GM18507 (cell line): ENCODE measurements around the gene MYRIP.
"Not testable (repeated sequence)": the region's sequence is repeated elsewhere in the genome, so short reads cannot be mapped to it uniquely, and the experiment has no call there.

Experiments
- DNase-seq: peaks from one replicate; pipeline ENCODE4 v3.0.0; 2011; ENCODE audit warnings: low read depth; ENCODE audit not compliant: insufficient read length; ENCODE audit errors: extremely low spot score
- FAIRE-seq: peaks from 2 replicates; lab custom pipeline; 2011; peaks lifted over from hg19 to GRCh38; lab: Jason Lieb, UNC

Gene MYRIP

DNA sequence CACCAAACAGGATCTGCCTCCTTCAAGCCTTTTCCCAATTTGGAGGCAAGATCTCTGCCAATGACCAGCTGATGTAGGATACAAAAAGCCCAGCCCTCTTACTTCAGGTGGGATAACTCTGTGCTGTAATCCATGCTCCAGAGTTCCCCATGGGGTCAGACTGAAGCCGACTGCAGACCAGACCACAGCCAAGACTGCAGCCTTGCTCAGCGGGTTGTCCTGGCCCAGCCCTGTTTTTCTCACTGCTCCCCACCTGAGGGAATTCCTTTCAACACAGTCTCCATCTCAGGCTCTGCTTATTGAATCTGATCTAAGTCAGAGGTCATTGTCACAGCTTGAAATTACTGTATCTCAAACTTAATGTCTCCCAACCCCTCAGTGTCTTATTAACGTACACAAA, 207.0 kb downstream of the MYRIP start:
- no peak for FAIRE-seq
- no peak for DNase-seq

DNA sequence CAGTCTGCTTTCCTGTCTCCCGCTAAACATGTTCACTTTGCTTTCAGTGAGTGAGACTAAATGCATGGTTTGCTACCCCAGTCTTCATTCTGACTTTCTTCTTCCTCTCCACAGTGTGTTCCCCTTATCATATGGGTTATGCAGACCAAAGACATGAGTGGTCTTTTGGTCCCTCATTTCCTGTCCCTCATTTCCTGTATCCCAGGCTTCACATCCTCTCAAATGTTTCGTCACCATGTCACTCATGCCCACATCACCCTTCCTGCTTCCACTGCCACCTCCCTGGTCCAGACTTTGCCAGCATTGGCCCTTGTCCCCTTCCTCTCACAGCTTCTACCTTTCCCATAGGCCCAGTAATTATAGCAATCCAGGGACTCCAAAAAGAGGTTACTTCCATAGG, 209.0 kb downstream of the MYRIP start:
- no peak for FAIRE-seq
- no peak for DNase-seq

DNA sequence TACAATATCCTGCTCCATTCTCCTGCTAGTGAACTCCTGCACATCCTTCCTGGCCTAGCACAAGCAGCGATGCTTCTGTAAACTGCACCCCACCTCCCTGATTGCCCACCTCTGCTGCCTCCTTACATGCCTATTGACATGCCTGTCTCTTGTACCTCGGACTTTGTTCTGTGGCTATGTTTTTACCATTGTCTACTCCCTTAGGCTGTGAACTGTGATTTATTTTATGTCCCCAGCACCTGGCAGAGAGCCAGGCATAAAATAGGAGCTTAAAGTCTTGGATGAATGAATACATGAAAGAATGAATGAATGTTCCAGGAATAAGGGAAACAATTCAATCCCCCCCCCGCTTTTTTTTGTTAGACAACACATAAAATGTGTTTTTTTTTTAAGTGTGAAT, 210.0 kb downstream of the MYRIP start:
- no peak for DNase-seq
- FAIRE-seq = no peak

DNA sequence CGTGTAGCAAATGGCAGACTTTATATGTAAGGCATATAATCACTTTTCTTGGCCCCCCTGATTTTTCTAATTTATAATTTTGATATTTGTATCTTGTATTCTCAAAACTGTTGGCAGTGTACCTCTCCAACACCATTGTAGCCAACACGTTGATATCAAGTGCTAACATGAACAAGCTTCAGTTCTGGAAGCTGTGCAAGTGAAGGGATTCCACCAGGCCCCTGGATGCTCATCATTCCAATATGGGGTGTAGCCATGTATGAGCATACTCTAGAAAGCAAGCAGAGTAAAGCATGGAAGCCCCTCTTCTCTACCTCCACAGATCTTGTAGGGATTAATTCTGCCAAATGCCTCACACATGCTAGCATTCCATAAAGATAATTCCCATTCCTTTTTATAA, 211.3 kb downstream of the MYRIP start:
- no peak for FAIRE-seq
- no peak for DNase-seq

DNA sequence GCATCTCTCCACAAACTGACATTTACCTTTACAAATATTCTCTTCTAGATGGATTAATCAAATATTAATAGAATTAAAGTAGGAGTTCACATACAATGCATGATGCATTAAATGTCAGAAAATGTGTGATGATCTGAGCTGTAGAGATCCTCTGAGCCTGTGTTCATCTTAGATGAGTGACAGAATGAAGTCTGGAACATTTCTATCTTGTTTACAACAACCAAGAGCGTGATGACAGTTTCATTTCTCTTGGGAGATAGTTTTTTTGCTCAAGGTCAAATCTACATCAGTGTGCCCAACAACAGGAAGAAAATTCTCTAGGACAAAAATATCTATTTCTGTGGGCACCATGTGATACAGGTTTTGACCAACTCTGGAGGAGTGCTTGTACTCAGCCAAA, 211.9 kb downstream of the MYRIP start:
- FAIRE-seq = no peak
- DNase-seq = no peak

DNA sequence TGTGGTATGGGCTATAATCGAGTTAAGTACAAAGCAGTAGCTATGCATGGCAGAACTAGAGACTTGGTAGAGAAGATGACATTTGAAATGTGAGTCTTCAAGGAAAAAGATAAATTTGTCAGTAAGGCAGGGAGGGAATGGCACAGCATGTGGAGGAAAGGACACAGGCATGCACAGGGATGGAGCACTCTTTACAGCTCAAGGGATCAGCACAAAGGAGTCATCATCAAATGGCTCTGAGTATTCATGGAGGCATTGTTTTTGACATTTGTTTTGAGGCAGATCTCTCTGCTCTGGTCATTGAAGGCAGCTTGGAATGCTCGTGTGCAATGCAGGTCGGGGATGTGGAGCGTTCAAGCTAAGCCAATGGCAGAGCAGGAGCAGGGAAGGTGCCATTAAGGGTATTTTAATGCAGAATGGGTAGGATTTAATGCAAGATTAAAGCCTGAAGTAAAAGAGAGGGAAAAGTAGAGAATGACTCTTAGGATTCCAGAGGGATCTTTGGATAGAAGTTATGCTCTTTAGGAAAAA, 213.0 kb downstream of the MYRIP start:
- FAIRE-seq (no peak), DNase-seq (no peak)

DNA sequence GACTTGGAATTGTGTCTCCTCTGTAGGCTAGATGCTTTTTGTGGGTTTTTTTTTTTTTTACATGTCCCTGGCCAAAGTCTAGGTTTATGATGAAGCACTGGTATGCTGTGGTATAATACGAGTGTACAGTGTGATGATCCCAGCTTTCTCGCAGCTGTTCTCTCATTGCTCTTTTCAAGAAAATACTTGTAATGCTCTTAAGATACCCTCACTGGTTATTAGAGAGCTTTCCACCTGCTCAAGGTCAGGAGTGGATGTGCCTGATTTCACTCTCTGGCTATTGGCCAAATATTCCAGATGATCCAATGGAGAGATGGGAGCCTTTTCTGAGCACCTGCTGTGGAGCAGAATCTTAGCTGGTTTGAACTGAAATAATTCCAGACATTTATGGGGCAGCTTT, 215.1 kb downstream of the MYRIP start:
- DNase-seq (no peak), FAIRE-seq (no peak)

DNA sequence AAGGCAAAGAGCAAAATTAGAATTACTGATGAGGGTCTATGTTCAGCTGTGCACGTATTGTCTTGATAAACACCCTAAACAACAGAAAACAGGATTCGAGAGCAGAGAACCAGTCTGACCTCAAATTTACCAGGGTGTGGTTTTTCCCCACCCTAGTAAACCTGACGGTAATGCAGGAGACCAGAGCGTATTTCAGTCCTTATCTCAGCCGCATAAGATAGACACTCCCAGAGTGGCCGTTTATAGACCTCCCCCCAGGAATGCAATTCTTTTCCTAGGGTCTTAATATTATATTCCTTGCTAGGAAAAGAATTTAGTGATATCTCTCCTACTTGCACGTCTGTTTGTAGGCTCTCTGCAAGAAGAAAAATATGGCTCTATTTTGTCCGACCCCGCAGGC, 216.5 kb downstream of the MYRIP start:
- FAIRE-seq, DNase-seq: not testable (repeated sequence)

DNA sequence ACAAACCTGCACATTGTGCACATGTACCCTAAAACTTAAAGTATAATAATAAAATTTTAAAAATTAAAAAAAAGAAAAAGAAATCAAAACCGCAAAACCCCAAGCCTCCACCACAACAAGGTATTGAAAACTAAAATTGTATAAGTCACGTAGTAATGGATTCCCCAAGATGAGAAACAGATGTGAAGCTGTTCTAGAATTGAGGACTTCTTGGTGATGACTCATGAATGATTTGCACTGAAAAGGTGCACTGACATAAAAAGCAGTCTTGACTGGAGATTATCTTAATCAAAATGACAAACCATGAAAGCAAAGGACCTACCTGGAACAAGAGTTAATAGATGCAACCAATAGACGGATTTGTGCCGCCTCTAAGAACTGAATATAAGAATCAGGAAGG, 225.8 kb downstream of the MYRIP start:
- FAIRE-seq (no peak), DNase-seq (no peak)

DNA sequence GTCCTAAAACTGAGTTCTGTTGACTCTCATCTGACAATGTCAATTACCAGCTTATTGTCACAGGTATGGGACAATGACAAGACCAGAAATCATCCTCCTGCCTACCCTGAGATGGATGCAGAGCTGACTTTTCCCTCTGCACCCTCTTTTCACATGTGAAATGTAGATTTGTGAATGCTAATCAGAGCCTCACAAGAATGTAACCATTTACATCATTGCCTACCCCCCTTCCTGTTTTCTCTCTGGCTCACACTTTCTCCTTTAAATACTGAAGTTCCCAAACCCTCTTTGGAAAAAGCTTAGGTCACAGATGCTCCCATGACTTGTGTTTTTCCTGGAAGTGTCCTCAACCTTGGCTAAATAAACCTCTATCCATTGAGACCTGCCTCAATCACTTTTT, 228.2 kb downstream of the MYRIP start:
- DNase-seq = no peak
- no peak for FAIRE-seq

DNA sequence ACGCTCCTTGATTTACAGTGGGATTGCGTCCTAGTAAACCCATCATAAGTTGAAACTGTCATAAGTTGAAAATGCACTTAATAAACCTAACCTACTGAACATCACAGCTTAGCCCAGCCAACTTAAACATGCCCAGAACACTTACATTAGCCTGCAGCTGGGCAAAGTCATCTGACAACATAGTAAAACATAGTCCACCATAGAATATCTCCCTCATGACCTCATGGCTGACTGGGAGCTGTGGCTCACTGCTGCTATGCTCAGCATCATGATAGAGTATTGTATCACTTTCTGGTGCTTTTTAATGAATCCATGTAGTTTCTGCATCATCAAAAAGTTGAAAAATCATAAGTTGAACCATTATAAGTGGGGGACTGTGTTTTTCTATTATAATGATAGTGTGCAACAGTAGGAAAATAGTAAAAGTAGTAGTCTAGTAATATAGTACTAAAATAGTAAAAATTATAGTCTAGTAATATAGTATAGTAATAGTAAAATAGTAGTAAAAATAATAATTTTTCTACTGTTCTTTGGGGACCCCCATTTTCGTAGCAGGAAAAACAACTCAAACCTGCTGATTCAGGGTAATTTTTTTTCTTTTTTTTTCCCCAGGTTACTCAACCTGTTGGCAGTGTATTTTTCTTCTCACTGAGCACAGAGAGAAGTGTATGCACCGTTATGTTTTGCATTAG, 233.5 kb downstream of the MYRIP start:
- FAIRE-seq = no peak
- no peak for DNase-seq

DNA sequence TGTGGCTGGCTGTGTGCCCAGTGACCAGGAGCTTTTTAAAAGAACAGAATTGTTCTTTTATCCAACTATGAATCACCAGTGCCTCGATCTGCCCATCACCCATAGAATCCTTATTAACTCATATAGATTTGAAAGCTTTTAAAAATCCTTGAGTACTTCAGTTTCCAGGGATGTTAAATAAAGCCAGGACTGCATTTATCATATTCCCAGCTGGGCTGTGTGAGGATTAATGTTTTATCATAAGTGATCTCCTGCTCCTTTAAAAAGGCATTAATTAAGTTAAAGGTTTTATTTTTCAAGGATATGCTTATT, 234.0 kb downstream of the MYRIP start:
- FAIRE-seq (no peak), DNase-seq (no peak)

DNA sequence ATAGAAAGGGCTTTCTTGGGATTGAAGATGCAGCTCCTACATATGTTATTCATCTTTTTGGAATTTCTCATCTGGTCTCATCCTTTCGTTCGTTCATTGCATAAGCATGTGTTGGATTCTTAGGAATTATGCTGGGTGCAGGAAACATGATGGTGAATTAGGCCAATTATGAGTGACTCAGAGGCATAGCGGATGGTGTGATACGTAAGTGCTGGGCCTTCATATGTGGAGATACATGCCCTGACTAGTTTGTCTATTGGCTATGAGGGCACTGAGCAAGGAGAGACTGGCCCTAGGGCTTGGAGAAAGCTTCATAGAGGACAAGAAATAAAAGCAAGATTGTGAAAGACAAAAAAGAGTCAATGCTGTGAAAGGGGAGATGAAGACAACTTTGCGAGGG, 235.1 kb downstream of the MYRIP start:
- FAIRE-seq (no peak), DNase-seq (no peak)

DNA sequence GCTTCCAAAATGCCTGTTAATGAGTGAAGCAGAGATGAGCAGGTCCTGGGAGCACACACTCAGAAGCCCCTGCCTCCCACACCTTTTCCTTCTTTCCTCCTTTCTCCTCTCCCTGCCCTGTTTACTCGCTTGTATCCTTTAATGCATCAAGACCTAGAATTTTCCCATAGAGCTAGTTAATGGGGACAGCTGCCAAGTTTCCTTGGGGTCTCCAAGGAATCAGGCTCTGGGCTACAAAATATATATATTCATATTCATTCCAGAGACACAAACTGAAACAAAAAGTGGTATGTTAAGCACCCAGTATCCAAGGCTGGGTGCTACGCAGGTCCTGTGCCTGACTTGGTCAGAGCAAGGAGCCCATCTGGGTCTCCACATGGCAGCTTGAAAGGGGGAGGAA, 235.6 kb downstream of the MYRIP start:
- DNase-seq (no peak), FAIRE-seq (no peak)

DNA sequence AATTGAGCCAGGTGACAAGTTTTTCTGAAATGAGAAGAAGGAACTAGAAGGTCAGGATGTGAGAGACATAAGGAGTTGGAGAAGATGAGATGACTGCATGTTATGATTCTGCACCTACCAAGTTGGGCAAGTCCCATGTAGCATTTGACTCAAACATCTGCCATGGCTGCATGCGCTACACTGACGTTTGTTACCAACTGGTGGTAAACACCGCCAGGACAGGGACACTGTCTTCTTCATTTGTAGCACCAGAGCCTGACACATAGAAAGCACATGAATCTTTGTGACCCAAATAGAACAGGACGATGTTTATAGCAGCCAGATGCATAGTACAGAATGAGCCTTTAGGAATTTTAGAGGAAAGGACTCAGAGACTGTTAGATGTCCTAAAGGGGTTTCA, 236.7 kb downstream of the MYRIP start:
- FAIRE-seq = no peak
- no peak for DNase-seq

DNA sequence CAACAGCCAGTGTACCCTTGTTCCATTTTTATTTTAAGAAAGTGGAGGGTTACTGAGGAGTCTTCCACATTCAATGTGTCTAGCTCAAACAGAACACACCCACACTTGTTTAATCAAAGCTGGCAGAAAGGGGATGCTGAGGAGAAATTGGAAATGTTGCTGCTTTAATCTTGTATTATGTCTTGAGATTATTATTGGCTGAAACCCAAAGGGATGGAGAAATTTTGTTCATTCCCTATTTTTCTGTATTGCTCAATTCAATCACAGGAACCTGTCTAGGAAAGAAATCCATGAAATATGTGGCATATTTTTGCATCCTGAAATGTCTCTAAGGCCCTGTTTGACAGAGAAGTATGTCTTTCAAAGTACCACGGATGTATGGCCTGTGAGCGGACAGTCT, 238.0 kb downstream of the MYRIP start:
- FAIRE-seq = no peak
- no peak for DNase-seq

DNA sequence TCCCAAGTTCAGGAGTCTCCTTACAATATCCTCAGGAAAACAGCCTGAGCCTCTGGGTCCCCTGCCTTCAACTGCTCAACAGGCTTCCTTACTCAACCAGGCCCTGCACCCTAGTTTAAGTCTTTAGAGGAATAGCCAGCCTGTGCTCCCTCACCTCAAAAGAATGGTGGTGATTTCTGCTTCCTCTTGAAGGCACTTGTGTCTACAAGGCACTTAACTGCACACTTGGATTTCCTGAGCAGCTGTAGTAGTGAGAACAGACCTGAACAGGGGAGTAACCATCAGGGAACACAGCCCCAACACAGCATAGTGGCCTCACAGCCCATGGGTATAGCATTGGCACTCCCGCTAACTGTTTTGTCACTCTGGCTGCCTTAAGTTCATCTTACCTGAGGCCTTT, 244.3 kb downstream of the MYRIP start:
- DNase-seq = no peak
- no peak for FAIRE-seq

DNA sequence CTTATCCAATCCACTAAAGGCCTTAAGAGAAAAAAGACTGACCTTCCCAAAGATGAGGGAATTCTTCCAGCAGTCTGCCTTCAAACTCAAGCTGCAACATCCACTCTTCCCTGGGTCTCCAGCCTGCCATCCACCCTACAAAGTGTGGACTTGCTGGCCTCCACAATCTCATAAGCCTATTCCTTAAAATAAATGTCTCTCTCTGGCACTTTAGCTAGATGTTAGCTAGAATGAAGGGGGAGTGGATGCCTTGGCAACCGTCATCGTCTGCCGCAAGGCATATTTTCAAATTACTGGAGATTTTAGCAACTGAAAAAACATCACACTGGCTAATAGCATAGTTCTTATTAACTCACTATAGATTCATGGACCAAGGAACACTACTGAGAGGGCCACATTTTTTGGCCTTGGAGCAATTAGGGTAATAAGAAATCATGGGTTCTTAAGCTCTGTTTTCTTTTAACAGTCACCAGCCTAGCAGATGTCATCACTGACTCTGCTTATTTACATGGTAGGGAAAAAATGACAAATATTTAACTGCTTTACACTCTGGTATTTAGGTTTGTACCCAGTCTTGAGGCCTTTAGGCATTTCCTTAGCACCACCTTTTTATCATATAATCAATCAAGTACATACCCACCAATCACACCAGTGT, 245.3 kb downstream of the MYRIP start:
- DNase-seq = no peak
- no peak for FAIRE-seq

DNA sequence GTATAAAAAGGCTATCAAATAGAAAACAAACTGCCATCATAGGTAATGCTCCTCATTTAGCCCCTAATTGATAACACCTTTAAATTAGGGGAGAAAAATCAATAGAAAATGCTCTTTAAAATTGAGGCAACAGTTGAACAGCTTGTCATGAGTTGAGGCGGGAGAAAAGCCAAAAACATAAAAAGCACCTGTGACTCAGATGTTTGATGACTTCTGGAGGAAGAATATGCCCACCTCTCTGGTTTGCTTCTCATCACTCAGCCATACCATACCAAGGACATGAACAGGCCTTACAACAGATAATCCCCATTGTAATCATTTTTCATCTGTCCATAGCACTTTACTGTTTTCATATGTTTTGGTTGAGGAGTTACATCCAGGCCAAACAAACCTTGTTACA, 246.0 kb downstream of the MYRIP start:
- no peak for DNase-seq
- FAIRE-seq = no peak

DNA sequence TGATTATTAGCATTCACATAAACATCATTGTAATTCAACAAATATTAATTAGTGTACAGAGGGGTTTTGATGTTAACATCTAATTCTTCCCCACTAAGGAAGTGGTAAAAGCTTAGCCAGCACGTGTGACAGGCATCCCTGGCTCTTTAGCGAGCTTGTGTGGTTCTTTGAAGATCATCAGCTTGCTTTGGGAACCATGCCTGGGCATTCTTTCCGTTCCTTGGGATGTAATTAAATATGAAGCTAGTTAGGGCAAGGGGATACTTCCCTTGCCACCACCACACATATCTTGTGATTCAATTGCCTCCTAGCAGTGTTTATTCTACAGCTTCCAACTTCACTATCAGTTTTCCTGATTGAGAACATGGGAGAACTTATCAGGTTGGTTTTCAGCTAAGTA, 246.5 kb downstream of the MYRIP start:
- DNase-seq = no peak
- no peak for FAIRE-seq

DNA sequence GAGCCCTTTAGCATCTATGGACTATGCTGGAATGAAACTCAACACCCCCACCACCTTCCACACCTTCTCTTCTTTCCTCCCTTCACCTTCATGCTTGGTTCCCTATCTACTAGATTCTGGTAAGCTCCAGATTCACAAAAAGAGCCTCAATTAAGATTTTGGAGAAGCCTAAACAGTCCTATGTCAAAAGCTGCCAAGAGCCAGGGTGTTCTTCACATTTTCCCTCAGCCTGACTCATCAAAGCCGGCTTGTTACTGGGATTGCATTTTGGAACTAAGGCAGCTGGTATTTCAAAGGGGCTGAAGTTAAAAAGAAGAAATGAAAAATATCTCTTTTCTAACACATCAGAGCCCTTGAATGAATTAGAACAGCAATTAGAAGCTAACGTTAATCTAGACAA, 247.7 kb downstream of the MYRIP start:
- FAIRE-seq = no peak
- no peak for DNase-seq

DNA sequence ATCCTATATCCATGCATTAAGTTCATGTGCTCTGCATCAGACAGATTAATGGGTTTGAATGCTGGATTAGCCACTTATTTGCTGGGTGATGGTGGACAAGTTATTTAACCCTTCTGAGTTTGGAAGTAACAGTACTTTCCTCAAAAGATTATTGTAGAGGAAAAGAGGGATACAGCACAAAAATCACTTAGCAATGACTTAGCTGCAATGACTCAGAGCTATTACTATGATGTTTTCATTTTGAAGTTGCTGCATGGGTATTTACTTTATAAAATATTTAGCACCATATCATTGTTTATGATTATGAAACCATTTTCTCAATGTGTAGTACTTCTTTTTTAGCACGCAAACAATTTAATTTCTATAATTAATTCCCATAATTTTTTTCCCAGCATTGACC, 248.4 kb downstream of the MYRIP start:
- DNase-seq (no peak), FAIRE-seq (no peak)
